ENCODE results near the gene ENTPD8. TPM values are rescaled to one million over a fixed set of nuclear protein-coding genes. Genes with fewer than 3 reads are reported as not detected.

The ENTPD8 gene
- polyA plus RNA-seq, 3 donors = not detected

DNA sequence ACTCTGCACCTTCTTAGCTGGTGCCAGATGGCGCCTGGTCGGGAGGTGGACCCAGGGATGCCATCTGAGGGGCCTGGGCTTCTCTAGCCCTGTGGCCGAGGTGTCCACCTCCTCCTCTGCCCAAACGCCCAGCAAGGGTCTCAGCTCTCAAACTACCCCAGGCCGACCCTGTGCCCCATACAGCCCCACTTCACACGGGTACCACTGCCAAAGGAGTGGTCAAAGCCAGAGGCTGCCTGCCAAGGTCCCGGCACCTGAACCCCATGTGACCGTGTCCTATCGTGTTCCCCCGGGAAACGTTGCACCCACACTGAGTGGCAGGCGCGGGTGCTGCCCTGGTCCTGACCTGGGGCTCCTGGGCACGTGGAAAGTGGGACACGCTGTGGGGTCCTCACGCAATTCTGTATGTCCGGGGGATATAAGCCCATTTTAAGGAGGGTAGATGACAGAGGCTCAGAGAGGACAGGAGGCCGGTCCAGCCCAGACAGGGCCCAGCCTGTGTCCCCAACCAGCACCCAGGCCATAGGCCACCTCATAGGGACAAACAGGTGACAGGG, 1.9 kb downstream of the ENTPD8 start:
- H3K4me1 Mint-ChIP-seq = peaks cover 2% of the 10 kb centered on the region
- intact Hi-C loops (cut with micrococcal nuclease) = no loop called here

DNA sequence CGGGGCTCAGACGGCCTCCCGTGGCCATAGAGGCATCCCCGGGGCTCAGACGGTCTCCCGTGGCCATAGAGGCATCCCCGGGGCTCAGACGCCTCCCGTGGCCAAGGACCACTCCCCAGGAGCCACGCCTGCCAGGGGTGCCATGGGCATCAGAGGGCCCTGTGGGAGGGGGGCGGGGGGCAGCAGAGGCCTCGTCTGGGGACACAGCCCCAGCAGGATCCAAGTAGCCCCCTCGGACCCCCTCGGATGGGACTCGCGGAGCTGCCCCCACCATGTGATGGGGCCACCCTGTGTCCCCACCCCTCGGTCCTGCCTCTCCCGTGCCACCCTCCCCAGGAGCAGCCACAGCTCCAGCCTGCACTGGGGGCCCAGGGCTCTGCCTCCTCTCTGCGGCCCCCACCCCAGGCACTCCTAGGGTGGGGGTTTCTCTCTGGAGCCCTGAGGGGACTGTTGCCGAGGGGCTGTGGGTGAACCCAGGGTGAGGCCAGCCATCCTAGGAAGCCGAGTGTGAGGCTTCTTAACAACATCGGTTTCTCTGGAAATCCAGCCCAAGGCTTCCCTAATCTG, 2.5 kb downstream of the ENTPD8 start:
- Histone ChIP-seq H3K9me3 (replicated peaks in 1 of 2; ENCODE audit: control insufficient read depth in 1 of 2, insufficient read depth in 1 of 2, low read length in 2 of 2) (peaks cover 0 to 5% of the 10 kb centered on the region in 2 donors), H3K36me3 (replicated peaks in 1 of 2; ENCODE audit: control insufficient read depth in 1 of 2, insufficient read depth in 2 of 2, low read length in 2 of 2) (no peaks in the 10 kb centered on the region), H3K27me3 (ENCODE audit: control insufficient read depth in 2 of 2, insufficient read depth in 2 of 2, low read length in 2 of 2) (peaks cover 5 to 11% of the 10 kb centered on the region in 2 donors), H3K4me1 (ENCODE audit: control insufficient read depth in 1 of 2, insufficient read depth in 2 of 2, low read length in 2 of 2) (peaks cover 4 to 5% of the 10 kb centered on the region in 2 donors), H4K20me1 (ENCODE audit: insufficient read depth, low read length) (no peaks in the 10 kb centered on the region), H2AFZ (ENCODE audit: insufficient read depth, low read depth, low read length, poor library complexity, severe bottlenecking) (no peak overlapping the region), H3K9ac (ENCODE audit: insufficient read depth, low read length, poor library complexity, severe bottlenecking) (no peak overlapping the region), H3K4me2 (replicated peaks; ENCODE audit: extremely low read depth, low read length, poor library complexity, severe bottlenecking) (no peak overlapping the region), H3K27ac (ENCODE audit: low read depth in 1 of 2, low read length in 2 of 2) (no peak overlapping the region), H3K4me3 (replicated peaks in 1 of 3; ENCODE audit: low read depth in 2 of 3, low read length in 3 of 3) (no peak overlapping the region), H3K79me2 (ENCODE audit: insufficient read depth, low read length) (no peaks in the 10 kb centered on the region)
- DNase-seq = no peak
- Mint-ChIP-seq H3K4me3 (no peak overlapping the region), H3K27me3 (ENCODE audit: low read depth in 3 of 3) (peaks cover 9 to 36% (median 19%) of the 10 kb centered on the region in 3 donors), H3K9me3 (peaks cover 0 to 6% (median 3%) of the 10 kb centered on the region in 7 donors), H3K4me1 (peaks cover 2% of the 10 kb centered on the region), H3K27ac (no peak overlapping the region), H3K36me3 (peaks cover 0 to 2% of the 10 kb centered on the region in 2 donors)
- TF ChIP-seq, protein P1, sequence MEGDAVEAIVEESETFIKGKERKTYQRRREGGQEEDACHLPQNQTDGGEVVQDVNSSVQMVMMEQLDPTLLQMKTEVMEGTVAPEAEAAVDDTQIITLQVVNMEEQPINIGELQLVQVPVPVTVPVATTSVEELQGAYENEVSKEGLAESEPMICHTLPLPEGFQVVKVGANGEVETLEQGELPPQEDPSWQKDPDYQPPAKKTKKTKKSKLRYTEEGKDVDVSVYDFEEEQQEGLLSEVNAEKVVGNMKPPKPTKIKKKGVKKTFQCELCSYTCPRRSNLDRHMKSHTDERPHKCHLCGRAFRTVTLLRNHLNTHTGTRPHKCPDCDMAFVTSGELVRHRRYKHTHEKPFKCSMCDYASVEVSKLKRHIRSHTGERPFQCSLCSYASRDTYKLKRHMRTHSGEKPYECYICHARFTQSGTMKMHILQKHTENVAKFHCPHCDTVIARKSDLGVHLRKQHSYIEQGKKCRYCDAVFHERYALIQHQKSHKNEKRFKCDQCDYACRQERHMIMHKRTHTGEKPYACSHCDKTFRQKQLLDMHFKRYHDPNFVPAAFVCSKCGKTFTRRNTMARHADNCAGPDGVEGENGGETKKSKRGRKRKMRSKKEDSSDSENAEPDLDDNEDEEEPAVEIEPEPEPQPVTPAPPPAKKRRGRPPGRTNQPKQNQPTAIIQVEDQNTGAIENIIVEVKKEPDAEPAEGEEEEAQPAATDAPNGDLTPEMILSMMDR (IDR thresholded peaks at IDR 0.05) = no peak
- 85% methylated on average over 14 of the region's 22 CpGs for WGBS (ENCODE audit: insufficient coverage)
- intact Hi-C loops (cut with micrococcal nuclease) = no loop called here

More for the DNA sequence above, 1.9 kb downstream of the ENTPD8 start:
- H3K27ac Mint-ChIP-seq = no peak overlapping the region
- no peak overlapping the region for H3K4me3 Mint-ChIP-seq
- H3K79me2 ChIP-seq (ENCODE audit: insufficient read depth, low read length) = no peaks in the 10 kb centered on the region
- no peak overlapping the region for H3K4me3 ChIP-seq (replicated peaks in 1 of 3; ENCODE audit: low read depth in 2 of 3, low read length in 3 of 3)
- H3K36me3 Mint-ChIP-seq = peaks cover 0 to 2% of the 10 kb centered on the region in 2 donors
- peaks cover 0 to 6% (median 3%) of the 10 kb centered on the region in 7 donors for H3K9me3 Mint-ChIP-seq
- H3K27me3 ChIP-seq (ENCODE audit: control insufficient read depth in 2 of 2, insufficient read depth in 2 of 2, low read length in 2 of 2) = peaks cover 5 to 11% of the 10 kb centered on the region in 2 donors
- no peak overlapping the region for H3K4me2 ChIP-seq (replicated peaks; ENCODE audit: extremely low read depth, low read length, poor library complexity, severe bottlenecking)
- H3K9me3 ChIP-seq (replicated peaks in 1 of 2; ENCODE audit: control insufficient read depth in 1 of 2, insufficient read depth in 1 of 2, low read length in 2 of 2) = peaks cover 0 to 5% of the 10 kb centered on the region in 2 donors
- peaks cover 11 to 35% (median 19%) of the 10 kb centered on the region in 3 donors for H3K27me3 Mint-ChIP-seq (ENCODE audit: low read depth in 3 of 3)
- peaks cover 4 to 5% of the 10 kb centered on the region in 2 donors for H3K4me1 ChIP-seq (ENCODE audit: control insufficient read depth in 1 of 2, insufficient read depth in 2 of 2, low read length in 2 of 2)
- WGBS (ENCODE audit: insufficient coverage) = 84% methylated on average over 15 of the region's 18 CpGs
- no peak overlapping the region for H2AFZ ChIP-seq (ENCODE audit: insufficient read depth, low read depth, low read length, poor library complexity, severe bottlenecking)
- no peak overlapping the region for H3K27ac ChIP-seq (ENCODE audit: low read depth in 1 of 2, low read length in 2 of 2)
- no peak for DNase-seq
- no peak overlapping the region for H3K9ac ChIP-seq (ENCODE audit: insufficient read depth, low read length, poor library complexity, severe bottlenecking)
- TF ChIP-seq, protein P1 (IDR thresholded peaks at IDR 0.05) = no peak
- H3K36me3 ChIP-seq (replicated peaks in 1 of 2; ENCODE audit: control insufficient read depth in 1 of 2, insufficient read depth in 2 of 2, low read length in 2 of 2) = no peaks in the 10 kb centered on the region
- no peaks in the 10 kb centered on the region for H4K20me1 ChIP-seq (ENCODE audit: insufficient read depth, low read length)

Data from CD14-positive monocyte (primary cell).